ENCODE results near the gene C7orf33. TPM values are rescaled to one million over a fixed set of nuclear protein-coding genes. Genes with fewer than 3 reads are reported as not detected.
A peak's percentile ranks its signal among the peaks of the same experiment; 100 is the strongest.

Gene C7orf33
- total and polyA plus RNA-seq, 2 of the 8 experiments (the other 6 are each of a cell fraction or from before 2014, with no cell fraction given), result not detected

- Histone ChIP-seq H3K4me3 (ENCODE audit: extremely low read depth in 1 of 4, insufficient read depth in 2 of 4, low read depth in 3 of 4, low read length in 4 of 4) (no peak overlapping the region), H2AK5ac (ENCODE audit: low read depth, low read length) (no peak overlapping the region), H3K23ac (ENCODE audit: insufficient read length) (no peak overlapping the region), H3K36me3 (ENCODE audit: control insufficient read depth in 2 of 4, insufficient read depth in 4 of 4, low read length in 3 of 4) (no peaks in the 10 kb centered on the region), H2BK20ac (ENCODE audit: low read length) (no peak overlapping the region), H3K4me2 (ENCODE audit: insufficient read depth in 1 of 2, low read depth in 2 of 2, low read length in 2 of 2) (no peak overlapping the region), H2BK15ac (ENCODE audit: low read length) (no peak overlapping the region), H3K9me3 (ENCODE audit: insufficient read depth in 2 of 2, low read depth in 1 of 2, low read length in 1 of 2) (no peaks in the 10 kb centered on the region), H3K27ac (ENCODE audit: low read depth, low read length) (no peak overlapping the region), H3K4me1 (replicated peaks in 1 of 4; ENCODE audit: control insufficient read depth in 3 of 4, insufficient read depth in 4 of 4, low read length in 3 of 4) (peaks cover 0 to 6% (median under 1%) of the 10 kb centered on the region in 4 experiments; a peak in 2 of 7 replicates), H3K23me2 (ENCODE audit: low read depth, low read length) (no peaks in the 10 kb centered on the region), H2AFZ (ENCODE audit: low read length) (peak overlapping the region; percentile 51; the same call in 1 of the 2 replicates), H3K14ac (ENCODE audit: insufficient read length) (no peak overlapping the region), H4K91ac (replicated peaks; ENCODE audit: insufficient read length, low read length) (no peak overlapping the region), H2BK120ac (replicated peaks; ENCODE audit: low read depth, low read length) (no peak overlapping the region), H3K27me3 (replicated peaks in 1 of 4; ENCODE audit: control insufficient read depth in 3 of 4, extremely low read depth in 1 of 4, insufficient read depth in 3 of 4, low read length in 3 of 4) (no peaks in the 10 kb centered on the region), H3K79me1 (ENCODE audit: low read depth, low read length) (no peaks in the 10 kb centered on the region), H3K79me2 (ENCODE audit: control insufficient read depth in 1 of 2, insufficient read depth in 2 of 2, low read length in 2 of 2) (no peaks in the 10 kb centered on the region), H3K56ac (replicated peaks; ENCODE audit: insufficient read length, low read depth, low read length) (no peak overlapping the region), H4K20me1 (replicated peaks in 1 of 2; ENCODE audit: control insufficient read depth in 1 of 2, insufficient read depth in 2 of 2, low read length in 2 of 2) (no peaks in the 10 kb centered on the region), H4K8ac (ENCODE audit: extremely low read depth, insufficient read depth, low read length) (no peak overlapping the region), H3K9ac (replicated peaks in 1 of 4; ENCODE audit: extremely low read depth in 1 of 4, low read depth in 3 of 4, low read length in 3 of 4) (no peak overlapping the region), H3K4ac (replicated peaks; ENCODE audit: insufficient read length, low read depth, low read length) (no peak overlapping the region), H2BK12ac (ENCODE audit: low read depth, low read length) (no peak overlapping the region), H3K18ac (ENCODE audit: extremely low read depth, low read length) (no peak overlapping the region), H2BK5ac (ENCODE audit: low read depth, low read length) (no peak overlapping the region), H4K5ac (ENCODE audit: insufficient read length, low read depth, low read length) (no peak overlapping the region)
- TF ChIP-seq TBP (IDR thresholded peaks at IDR 0.05; ENCODE audit: low read depth, low read length) (peak; percentile 46; the same call in 1 of the 2 replicates), GABPA (IDR thresholded peaks at IDR 0.05; ENCODE audit: borderline replicate concordance, insufficient read depth, low read length) (no peak)
- FAIRE-seq, result no peak
- CTCF ChIA-PET (ENCODE audit: partially characterized antibody), result interaction anchor here (0.7 kb wide), 1 partner anchor 8 kb away, joined by 3 read pairs; no protein-coding TSS in a partner anchor
- WGBS, 2 experiments (ENCODE audit: extremely low coverage in 1 of 2, insufficient coverage in 1 of 2, insufficient read length in 1 of 2, insufficient replicate concordance in 2 of 2, low coverage in 1 of 2, low lambda C conversion rate in 2 of 2, missing lambda C conversion rate in 1 of 2), result 87% methylated on average over 9 of the region's 9 CpGs; no CpG with 5 or more reads in 1 of the 2 experiments
- POLR2A ChIA-PET (ENCODE audit: partially characterized antibody), result interaction anchor here (0.7 to 1.1 kb wide), 2 partner anchors 10 to 27 kb away, joined by 3 read pairs; no protein-coding TSS in a partner anchor
- no peak for DNase-seq (ENCODE audit: low read depth in 1 of 2, low spot score in 2 of 2)
Observed at GRCh38 chr7:148572067-148572522, 18.5 kb upstream of the C7orf33 start.

All from H1 (cell line).